SK-N-MC (cell line): ENCODE data around the gene XPO4.

ENCODE experiments used
- EZH2 ChIP-seq: fragments of 200-600 bp; sonication (generic); IDR thresholded peaks from one replicate; pipeline ENCODE4 v1.6.1; 2017; ENCODE audit warnings: antibody characterized with exemption
- POLR2AphosphoS5 ChIP-seq: IDR thresholded peaks from 2 replicates; pipeline ENCODE4 v1.6.1; 2012; ENCODE audit warnings: mild to moderate bottlenecking, low read depth, low read length, borderline replicate concordance

- TF ChIP-seq POLR2AphosphoS5: no peak
- no peak for TF ChIP-seq EZH2
These were observed 135.1 kb downstream of the XPO4 start for GRCh38 chr13:20767309-20767943.
